ENCODE measurements around the gene KIF26A. TPM values are rescaled to one million over a fixed set of nuclear protein-coding genes. Genes with fewer than 3 reads are reported as not detected.

The KIF26A gene
- total and polyA plus RNA-seq, 2 of the 4 experiments (the other 2 are of a cell fraction), result not detected

DNA sequence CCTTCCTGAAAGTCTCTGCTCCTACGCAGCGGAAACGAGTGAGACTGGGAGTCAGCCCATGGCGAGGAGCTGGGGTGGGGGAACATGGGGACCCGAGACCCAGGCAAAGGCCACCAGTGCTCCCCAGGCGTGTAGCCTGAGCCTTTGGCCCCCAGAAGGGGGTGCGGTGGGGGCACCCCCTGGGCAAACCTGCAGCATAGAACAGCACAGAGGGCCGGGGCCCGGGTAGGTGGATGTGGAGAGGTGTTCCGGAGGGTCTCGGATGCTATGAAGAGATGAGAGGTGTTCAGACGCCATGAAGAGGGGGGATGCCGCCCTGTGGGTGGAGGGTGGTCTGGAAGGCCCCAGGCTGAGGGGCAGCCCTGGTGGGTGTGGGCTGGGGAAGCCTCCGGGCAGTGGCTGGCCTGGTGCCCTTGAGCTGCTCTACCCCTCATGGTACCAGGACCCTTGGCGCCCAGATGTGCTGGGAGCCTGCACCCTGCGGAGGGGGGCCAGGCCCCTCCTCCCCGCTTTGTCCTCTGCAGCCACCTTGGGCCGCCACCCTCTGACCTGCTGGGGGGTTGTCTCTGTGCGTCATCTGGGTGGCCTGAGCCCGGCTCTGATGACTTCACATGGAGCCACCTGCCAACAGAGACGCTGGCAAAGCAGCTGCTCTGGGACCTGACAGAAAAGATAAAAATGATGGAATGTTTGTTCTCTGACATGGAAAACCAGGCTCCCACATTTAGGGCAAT lies 83.4 kb downstream of the KIF26A start:
- Histone ChIP-seq H3K14ac (replicated peaks; ENCODE audit: low read depth, low read length) (no peak overlapping the region), H4K5ac (ENCODE audit: low read depth, low read length) (no peak overlapping the region), H2BK15ac (ENCODE audit: low read depth, low read length) (no peak overlapping the region), H4K20me1 (ENCODE audit: insufficient read depth, low read length) (no peaks in the 10 kb centered on the region), H3K36me3 (ENCODE audit: control insufficient read depth, insufficient read depth, low read length) (no peaks in the 10 kb centered on the region), H3K9ac (ENCODE audit: low read depth, low read length) (no peak overlapping the region), H2AK9ac (replicated peaks; ENCODE audit: low read depth, low read length, poor library complexity) (no peak overlapping the region), H3K4me1 (ENCODE audit: control insufficient read depth, insufficient read depth, low read length) (no peaks in the 10 kb centered on the region), H3K4me3 (ENCODE audit: insufficient read depth, low read depth, low read length) (no peak overlapping the region), H3K56ac (ENCODE audit: extremely low read depth, insufficient read depth, low read length) (no peak overlapping the region), H3K27ac (ENCODE audit: insufficient read depth, low read length) (no peak overlapping the region), H3K79me1 (ENCODE audit: low read depth in 1 of 2, low read length in 2 of 2) (no peaks in the 10 kb centered on the region), H3K9me3 (ENCODE audit: control insufficient read depth, insufficient read depth, low read length) (peaks cover 54% of the 10 kb centered on the region; the same call in 1 of the 2 replicates), H2BK120ac (ENCODE audit: low read depth, low read length) (no peak overlapping the region), H2BK20ac (ENCODE audit: low read depth, low read length) (no peak overlapping the region), H3K9me1 (ENCODE audit: insufficient read depth, low read length) (no peaks in the 10 kb centered on the region), H3K27me3 (ENCODE audit: control insufficient read depth, insufficient read depth, low read length) (no peaks in the 10 kb centered on the region), H3K4ac (ENCODE audit: low read depth, low read length) (no peak overlapping the region), H3K4me2 (ENCODE audit: low read depth, low read length) (no peak overlapping the region), H4K8ac (ENCODE audit: low read depth in 2 of 2, low read length in 2 of 2) (no peak overlapping the region), H3K23ac (ENCODE audit: low read depth, low read length) (no peak overlapping the region), H3K18ac (ENCODE audit: low read depth, low read length) (no peak overlapping the region), H2AFZ (replicated peaks; ENCODE audit: low read length, poor library complexity) (no peak overlapping the region), H4K91ac (ENCODE audit: insufficient read depth, low read depth, low read length) (no peak overlapping the region), H2BK5ac (ENCODE audit: low read depth, low read length, poor library complexity, severe bottlenecking) (no peak overlapping the region), H2AK5ac (ENCODE audit: low read depth, low read length) (no peak overlapping the region)
- no peak for ATAC-seq (ENCODE audit: low read depth)
- intact Hi-C loops (cut with micrococcal nuclease) (no loop called here), in situ Hi-C loops (cut with MboI; ENCODE audit: low sequenced_read_pairs) (no loop called here), dilution Hi-C loops (cut with HindIII; ENCODE audit: low sequenced_read_pairs, unreplicated experiment) (no loop called here)
- no TSS peak for BruUV-seq (replicated peaks)
- CTCF ChIA-PET, result no interaction called here
- POLR2A ChIA-PET (ENCODE audit: unreplicated experiment), result no interaction called here
- DNase-seq, result no peak
- TF ChIP-seq MAZ (IDR thresholded peaks at IDR 0.05; ENCODE audit: borderline replicate concordance, low read depth, low read length), result no peak
- 68% methylated on average over 8 of the region's 21 CpGs; no CpG with 5 or more reads in 1 of the 2 experiments for WGBS, 2 experiments (ENCODE audit: extremely low coverage in 2 of 2, insufficient read length in 1 of 2)

All from IMR-90 (cell line).